ENCODE measurements around the gene TSGA10.
"Not testable (repeated sequence)": the region's sequence is repeated elsewhere in the genome, so short reads cannot be mapped to it uniquely, and the experiment has no call there.

Gene TSGA10

GRCh38 chr2:99154643-99155536 lies at the start of gene TSGA10, which contains the start of gene LIPT1:
Gene TSGA10 (minus strand): TSS chr2:99154942. CDS start chr2:99109439, 45,503 bp downstream.
Gene LIPT1 (plus strand): TSS chr2:99154967. CDS start chr2:99161958, 6,991 bp downstream.
- DNase-seq (ENCODE audit: low spot score) = peak; percentile 95

GRCh38 chr2:99201959-99202678 lies 47.4 kb upstream of the TSGA10 start:
- DNase-seq (ENCODE audit: low spot score) = no peak

GRCh38 chr2:99200076-99200800 lies 45.5 kb upstream of the TSGA10 start:
- no peak for DNase-seq (ENCODE audit: low spot score)

- no peak for DNase-seq (ENCODE audit: low spot score)
These were observed 43.5 kb upstream of the TSGA10 start for GRCh38 chr2:99198103-99198841.

- not testable (repeated sequence) for DNase-seq (ENCODE audit: low spot score)
These were observed 37.6 kb upstream of the TSGA10 start for GRCh38 chr2:99192364-99192763.

GRCh38 chr2:99190548-99190947 lies 35.8 kb upstream of the TSGA10 start:
- no peak for DNase-seq (ENCODE audit: low spot score)

GRCh38 chr2:99188357-99188756 lies 33.6 kb upstream of the TSGA10 start:
- DNase-seq (ENCODE audit: low spot score) = no peak

GRCh38 chr2:99187011-99187410 lies 32.3 kb upstream of the TSGA10 start:
- DNase-seq (ENCODE audit: low spot score) = no peak

GRCh38 chr2:99184811-99185210 lies 30.1 kb upstream of the TSGA10 start:
- DNase-seq (ENCODE audit: low spot score) = no peak

GRCh38 chr2:99183025-99183424 lies 28.3 kb upstream of the TSGA10 start:
- no peak for DNase-seq (ENCODE audit: low spot score)

GRCh38 chr2:99181624-99182000 lies 26.9 kb upstream of the TSGA10 start:
- DNase-seq (ENCODE audit: low spot score) = no peak

- DNase-seq (ENCODE audit: low spot score) = peak; percentile 96
These were observed 26.2 kb upstream of the TSGA10 start, which contains the start of the genes MITD1 and MRPL30 for GRCh38 chr2:99180755-99181623. Gene MITD1 (minus strand): TSS chr2:99181058. CDS start chr2:99180981, 77 bp downstream. Gene MRPL30 (plus strand): TSS chr2:99181184. CDS start chr2:99186204, 5,020 bp downstream.

- no peak for DNase-seq (ENCODE audit: low spot score)
These were observed 16.8 kb upstream of the TSGA10 start for GRCh38 chr2:99171377-99172140.

GRCh38 chr2:99169534-99169933 lies 14.8 kb upstream of the TSGA10 start:
- no peak for DNase-seq (ENCODE audit: low spot score)

- no peak for DNase-seq (ENCODE audit: low spot score)
These were observed 11.5 kb upstream of the TSGA10 start for GRCh38 chr2:99166218-99166617.

GRCh38 chr2:99159594-99159993 lies 4.9 kb upstream of the TSGA10 start:
- DNase-seq (ENCODE audit: low spot score) = no peak

- no peak for DNase-seq (ENCODE audit: low spot score)
These were observed 3.9 kb upstream of the TSGA10 start for GRCh38 chr2:99158599-99158998.

GRCh38 chr2:99156891-99157290 lies 2.1 kb upstream of the TSGA10 start:
- DNase-seq (ENCODE audit: low spot score) = no peak

- DNase-seq (ENCODE audit: low spot score) = no peak
These were observed 679 bp downstream of the TSGA10 start for GRCh38 chr2:99153921-99154604.

All from Ammon's horn (tissue), 1 donor.